ACHN (cell line): Measurements from ENCODE around the gene AAK1.

Source experiments
- DNase-seq: peaks from one replicate; pipeline ENCODE4 v3.0.0-alpha.2; 2015
- in situ Hi-C: cut with HindIII; loops from 2 replicates; pipeline ENCODE4 v1.10.0; 2017; ENCODE audit warnings: low sequenced_read_pairs, low pct_ligation_motif_present, low pct_unique_long_range_greater_than_20kb

The AAK1 gene

GRCh38 chr2:69529480-69529879 lies 114.1 kb downstream of the AAK1 start:
- no peak for DNase-seq
- in situ Hi-C loops = no loop called here

- in situ Hi-C loops = no loop called here
- DNase-seq = no peak
Measured at GRCh38 chr2:69525261-69525660, 118.3 kb downstream of the AAK1 start.

GRCh38 chr2:69524799-69525198 lies 118.7 kb downstream of the AAK1 start:
- DNase-seq = no peak
- in situ Hi-C loops = no loop called here

GRCh38 chr2:69521747-69522146 lies 121.8 kb downstream of the AAK1 start:
- in situ Hi-C loops = no loop called here
- no peak for DNase-seq

GRCh38 chr2:69518841-69519240 lies 124.7 kb downstream of the AAK1 start:
- in situ Hi-C loops = no loop called here
- DNase-seq = no peak

- in situ Hi-C loops = no loop called here
Measured at GRCh38 chr2:69517410-69517809, 126.1 kb downstream of the AAK1 start.

GRCh38 chr2:69514819-69515218 lies 128.7 kb downstream of the AAK1 start:
- in situ Hi-C loops = no loop called here
- no peak for DNase-seq

More at GRCh38 chr2:69517410-69517809, 126.1 kb downstream of the AAK1 start:
- no peak for DNase-seq

- in situ Hi-C loops = no loop called here
- DNase-seq = no peak
Measured at GRCh38 chr2:69514406-69514805, 129.1 kb downstream of the AAK1 start.

GRCh38 chr2:69512446-69512845 lies 131.1 kb downstream of the AAK1 start:
- in situ Hi-C loops = no loop called here
- DNase-seq = no peak

GRCh38 chr2:69510204-69510603 lies 133.3 kb downstream of the AAK1 start:
- in situ Hi-C loops = no loop called here
- DNase-seq = no peak

- no peak for DNase-seq
- in situ Hi-C loops = no loop called here
Measured at GRCh38 chr2:69509750-69510140, 133.8 kb downstream of the AAK1 start.

- in situ Hi-C loops = no loop called here
- no peak for DNase-seq
Measured at GRCh38 chr2:69509011-69509749, 134.4 kb downstream of the AAK1 start.

- in situ Hi-C loops = no loop called here
- DNase-seq = no peak
Measured at GRCh38 chr2:69505710-69506109, 137.8 kb downstream of the AAK1 start.

GRCh38 chr2:69501301-69501700 lies 142.2 kb downstream of the AAK1 start:
- no peak for DNase-seq

GRCh38 chr2:69499966-69500365 lies 143.6 kb downstream of the AAK1 start:
- in situ Hi-C loops = no loop called here
- DNase-seq = no peak

More at GRCh38 chr2:69501301-69501700, 142.2 kb downstream of the AAK1 start:
- in situ Hi-C loops = no loop called here

GRCh38 chr2:69499242-69499641 lies 144.3 kb downstream of the AAK1 start:
- DNase-seq = no peak
- in situ Hi-C loops = no loop called here

- DNase-seq = no peak
- in situ Hi-C loops = no loop called here
Measured at GRCh38 chr2:69495861-69496260, 147.7 kb downstream of the AAK1 start.

- in situ Hi-C loops = no loop called here
- no peak for DNase-seq
Measured at GRCh38 chr2:69495008-69495407, 148.5 kb downstream of the AAK1 start.

- DNase-seq = no peak
- in situ Hi-C loops = no loop called here
Measured at GRCh38 chr2:69494126-69494525, 149.4 kb downstream of the AAK1 start.

GRCh38 chr2:69493268-69493667 lies 150.3 kb downstream of the AAK1 start:
- DNase-seq = no peak
- in situ Hi-C loops = no loop called here

- in situ Hi-C loops = no loop called here
- DNase-seq = no peak
Measured at GRCh38 chr2:69491864-69492263, 151.7 kb downstream of the AAK1 start.
